PC-3 (cell line): ENCODE measurements around the gene TMCC3.

ENCODE experiments used
- EZH2 ChIP-seq: fragments of 300-600 bp; sonication (generic); IDR thresholded peaks from one replicate; pipeline ENCODE4 v1.6.1; 2017; ENCODE audit warnings: antibody characterized with exemption, mild to moderate bottlenecking, low read length; ENCODE audit not compliant: unreplicated experiment
- TF ChIP-seq, protein P1 (sequence below): fragments of 300-600 bp; sonication (generic); conservative IDR thresholded peaks from 2 replicates; pipeline ENCODE4 v1.5.1; 2017; ENCODE audit warnings: antibody characterized with exemption, low read depth, mild to moderate bottlenecking, low read length

DNA sequence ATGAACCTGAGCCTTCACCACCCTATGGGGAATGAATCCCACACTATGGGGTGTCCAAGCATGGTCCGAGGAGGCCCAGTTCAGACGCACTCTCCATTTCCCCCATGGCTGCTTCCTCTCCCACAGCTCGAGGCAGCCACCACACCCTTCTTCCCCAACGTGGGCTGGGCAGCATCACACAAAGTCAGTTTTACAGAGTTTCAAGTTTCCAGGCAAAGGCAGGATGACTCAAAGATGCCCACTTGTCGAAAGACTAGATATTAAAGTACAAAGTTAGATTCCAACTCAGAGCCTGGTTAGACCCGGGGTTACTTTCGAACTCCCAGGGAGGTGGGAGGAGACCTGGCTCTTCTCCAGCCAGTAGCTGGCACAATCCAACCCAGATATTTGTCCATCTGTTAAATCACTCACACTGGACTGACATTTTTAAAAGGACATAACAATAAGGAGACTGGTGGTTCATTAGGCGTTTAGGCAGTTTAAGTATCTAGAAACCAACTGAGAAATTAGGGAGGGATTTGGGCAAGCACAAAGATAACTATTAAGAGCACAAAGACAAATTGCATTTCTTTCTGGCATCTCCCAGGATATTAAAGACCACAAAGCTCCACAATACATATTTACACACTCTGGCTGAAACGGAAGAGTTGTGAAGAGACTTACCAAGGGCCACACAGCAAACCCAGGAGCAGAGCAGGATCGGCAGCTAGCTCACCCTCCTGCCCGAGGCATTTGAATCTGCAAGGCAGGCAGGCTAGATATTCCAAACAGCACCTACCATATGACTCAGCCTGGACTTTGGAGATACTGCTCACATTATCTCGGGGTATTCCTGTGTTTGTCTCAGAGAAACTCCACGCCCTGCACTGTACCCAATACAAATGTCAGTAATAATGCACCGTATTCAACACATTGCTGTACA lies 34.8 kb downstream of the TMCC3 start:
- TF ChIP-seq, protein P1, sequence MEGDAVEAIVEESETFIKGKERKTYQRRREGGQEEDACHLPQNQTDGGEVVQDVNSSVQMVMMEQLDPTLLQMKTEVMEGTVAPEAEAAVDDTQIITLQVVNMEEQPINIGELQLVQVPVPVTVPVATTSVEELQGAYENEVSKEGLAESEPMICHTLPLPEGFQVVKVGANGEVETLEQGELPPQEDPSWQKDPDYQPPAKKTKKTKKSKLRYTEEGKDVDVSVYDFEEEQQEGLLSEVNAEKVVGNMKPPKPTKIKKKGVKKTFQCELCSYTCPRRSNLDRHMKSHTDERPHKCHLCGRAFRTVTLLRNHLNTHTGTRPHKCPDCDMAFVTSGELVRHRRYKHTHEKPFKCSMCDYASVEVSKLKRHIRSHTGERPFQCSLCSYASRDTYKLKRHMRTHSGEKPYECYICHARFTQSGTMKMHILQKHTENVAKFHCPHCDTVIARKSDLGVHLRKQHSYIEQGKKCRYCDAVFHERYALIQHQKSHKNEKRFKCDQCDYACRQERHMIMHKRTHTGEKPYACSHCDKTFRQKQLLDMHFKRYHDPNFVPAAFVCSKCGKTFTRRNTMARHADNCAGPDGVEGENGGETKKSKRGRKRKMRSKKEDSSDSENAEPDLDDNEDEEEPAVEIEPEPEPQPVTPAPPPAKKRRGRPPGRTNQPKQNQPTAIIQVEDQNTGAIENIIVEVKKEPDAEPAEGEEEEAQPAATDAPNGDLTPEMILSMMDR: no peak
- TF ChIP-seq EZH2: no peak
